ENCODE results near the gene POLDIP2.

POLDIP2 gene

DNA sequence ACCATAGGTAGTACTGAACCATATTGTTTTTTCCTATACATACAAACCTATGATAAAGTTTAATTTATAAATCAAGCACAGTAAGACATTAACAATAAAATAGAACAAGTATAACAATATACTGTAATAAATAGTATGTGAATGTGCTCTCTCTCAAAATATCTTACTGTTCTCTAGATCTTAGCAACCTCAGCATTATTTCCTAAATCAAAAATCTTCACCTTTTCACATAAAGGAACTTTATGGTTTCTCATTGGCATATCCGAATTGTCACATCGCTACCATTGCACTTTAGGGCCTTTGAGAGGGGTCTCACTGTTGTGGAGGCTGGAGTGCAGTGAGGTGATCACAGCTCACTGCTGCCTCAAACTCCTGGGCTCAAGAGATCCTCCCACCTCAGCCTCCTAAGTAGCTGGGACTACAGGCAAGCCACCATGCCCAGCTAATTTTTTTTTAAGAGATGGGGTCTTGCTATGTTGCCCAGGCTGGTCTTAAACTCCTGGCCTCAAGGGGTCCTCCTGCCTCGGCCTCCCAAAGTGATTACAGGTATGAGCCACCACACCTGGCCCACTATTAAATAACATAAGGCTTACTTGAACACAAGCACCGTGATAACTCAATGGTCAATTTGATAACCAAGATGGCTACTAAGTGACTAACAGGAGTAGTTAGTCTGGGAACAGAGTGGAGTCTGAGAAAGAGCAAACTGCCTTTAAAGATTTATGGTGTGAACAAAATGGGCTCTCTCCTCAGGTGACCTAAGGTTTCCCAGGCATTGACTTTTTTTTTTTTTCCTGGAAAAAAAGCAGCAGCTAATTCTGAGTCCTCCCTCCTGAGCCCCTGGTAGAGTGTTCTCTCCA lies 41.3 kb downstream of the POLDIP2 start:
- DNase-seq: no peak

- DNase-seq: no peak
These were observed 43.5 kb downstream of the POLDIP2 start for GRCh38 chr17:28313841-28314240.

- DNase-seq: no peak
These were observed 50.3 kb downstream of the POLDIP2 start for GRCh38 chr17:28306954-28307401.

DNA sequence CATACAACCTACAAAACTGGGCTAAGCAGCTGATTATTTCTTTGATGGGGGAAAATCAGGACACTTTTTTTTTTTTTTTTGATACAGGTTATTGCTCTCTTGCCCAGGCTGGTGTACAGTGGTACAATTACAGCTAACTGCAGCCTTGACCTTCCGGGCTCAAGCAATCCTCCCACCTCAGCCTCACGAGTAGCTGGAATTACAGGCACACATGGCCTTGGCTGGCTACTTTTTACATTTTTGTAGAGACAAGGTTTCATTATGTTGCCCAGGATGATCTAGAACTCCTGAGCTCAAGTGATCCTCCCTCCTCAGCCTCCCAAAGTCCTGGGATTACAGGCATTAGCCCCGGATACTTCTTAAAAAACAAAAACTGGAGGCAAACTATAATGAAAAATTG lies 58.9 kb downstream of the POLDIP2 start:
- no peak for DNase-seq

Data from stimulated activated CD8-positive, alpha-beta memory T cell treated with anti-CD3 and anti-CD28 coated beads, Interleukin-4, amount 100 ng/mL, for 48 hours (primary cell).